SH-SY5Y (cell line): ENCODE results near the gene DMD.

Source experiments
- GATA2 ChIP-seq: IDR thresholded peaks from 2 replicates; pipeline ENCODE4 v1.6.1; 2011; ENCODE audit warnings: mild to moderate bottlenecking, low read depth, low read length
- GATA3 ChIP-seq: IDR thresholded peaks from 2 replicates; pipeline ENCODE4 v1.6.1; 2011; ENCODE audit warnings: low read depth, mild to moderate bottlenecking, low read length, moderate library complexity

DNA sequence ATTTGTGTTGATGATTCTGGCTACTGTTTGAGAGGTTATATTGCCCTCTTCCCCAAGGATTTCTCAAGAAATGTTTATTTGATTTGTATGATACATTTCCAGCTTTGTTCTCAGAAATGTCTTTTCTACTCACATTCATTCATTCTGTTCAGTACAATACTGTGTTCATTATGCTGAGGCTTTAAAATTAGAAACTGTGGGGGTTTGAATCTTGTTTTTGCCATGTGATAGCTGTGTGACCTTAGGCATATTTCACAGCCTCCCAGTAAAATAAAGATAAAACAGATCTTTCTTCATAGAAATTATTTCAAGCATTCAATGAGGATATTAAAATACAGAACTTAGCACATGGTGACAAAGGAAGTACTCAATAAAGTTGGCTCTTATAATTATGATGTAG lies 123.9 kb downstream of the DMD start:
- no peak for TF ChIP-seq GATA2
- TF ChIP-seq GATA3, result no peak
